Measurements from ENCODE around the gene CCDC12.

GRCh38 chr3:46962427-46962826, 14.1 kb downstream of the CCDC12 start:
- TF ChIP-seq CTCF (IDR thresholded peaks at IDR 0.05) (no peak), EZH2phosphoT487 (IDR thresholded peaks at IDR 0.05) (no peak)
